HL-60 (cell line): Measurements from ENCODE around the gene EIPR1.

ENCODE experiments used
- DNase-seq, 2 experiments: peaks; one replicate each; pipeline ENCODE4 v3.0.0-alpha.2; 2010 to 2020; ENCODE audit warnings: low read depth in 1 of 2, low spot score in 1 of 2
- H3K27ac ChIP-seq: fragments of 250-450 bp; sonication (Bioruptor Pico); replicated peaks from 2 replicates; pipeline ENCODE4 v1.5.1; 2020; ENCODE audit warnings: mild to moderate bottlenecking, moderate library complexity
- H3K27me3 ChIP-seq: fragments of 250-450 bp; sonication (Bioruptor Pico); 2 replicates; pipeline ENCODE4 v1.5.1; 2021; ENCODE audit warnings: mild to moderate bottlenecking, moderate library complexity; ENCODE audit not compliant: insufficient read depth, poor library complexity, severe bottlenecking
- H3K4me3 ChIP-seq: replicated peaks from 2 replicates; pipeline ENCODE4 v1.5.1; 2011; ENCODE audit warnings: mild to moderate bottlenecking, control low read depth, low read length; ENCODE audit not compliant: insufficient read depth
- GABPA ChIP-seq: IDR thresholded peaks from 2 replicates; pipeline ENCODE4 v1.6.1; 2012; ENCODE audit warnings: low read depth
- POLR2AphosphoS5 ChIP-seq: IDR thresholded peaks from 2 replicates; pipeline ENCODE4 v1.6.1; 2012; ENCODE audit warnings: low read depth
- SPI1 ChIP-seq: IDR thresholded peaks from 2 replicates; pipeline ENCODE4 v1.6.1; 2012; ENCODE audit warnings: low read depth, mild to moderate bottlenecking, borderline replicate concordance
- TF ChIP-seq, protein P1 (sequence below): IDR thresholded peaks from one replicate; pipeline ENCODE4 v1.5.1; 2011; ENCODE audit warnings: low read length, control low read depth, inconsistent platforms; ENCODE audit not compliant: insufficient read depth
- TF ChIP-seq, protein P2 (sequence below): IDR thresholded peaks from 2 replicates; pipeline ENCODE4 v1.6.1; 2012; ENCODE audit warnings: low read depth; ENCODE audit not compliant: insufficient replicate concordance

Gene EIPR1

GRCh38 chr2:3219536-3219935, 158.1 kb downstream of the EIPR1 start:
- no peak for TF ChIP-seq GABPA
- TF ChIP-seq, protein P1, sequence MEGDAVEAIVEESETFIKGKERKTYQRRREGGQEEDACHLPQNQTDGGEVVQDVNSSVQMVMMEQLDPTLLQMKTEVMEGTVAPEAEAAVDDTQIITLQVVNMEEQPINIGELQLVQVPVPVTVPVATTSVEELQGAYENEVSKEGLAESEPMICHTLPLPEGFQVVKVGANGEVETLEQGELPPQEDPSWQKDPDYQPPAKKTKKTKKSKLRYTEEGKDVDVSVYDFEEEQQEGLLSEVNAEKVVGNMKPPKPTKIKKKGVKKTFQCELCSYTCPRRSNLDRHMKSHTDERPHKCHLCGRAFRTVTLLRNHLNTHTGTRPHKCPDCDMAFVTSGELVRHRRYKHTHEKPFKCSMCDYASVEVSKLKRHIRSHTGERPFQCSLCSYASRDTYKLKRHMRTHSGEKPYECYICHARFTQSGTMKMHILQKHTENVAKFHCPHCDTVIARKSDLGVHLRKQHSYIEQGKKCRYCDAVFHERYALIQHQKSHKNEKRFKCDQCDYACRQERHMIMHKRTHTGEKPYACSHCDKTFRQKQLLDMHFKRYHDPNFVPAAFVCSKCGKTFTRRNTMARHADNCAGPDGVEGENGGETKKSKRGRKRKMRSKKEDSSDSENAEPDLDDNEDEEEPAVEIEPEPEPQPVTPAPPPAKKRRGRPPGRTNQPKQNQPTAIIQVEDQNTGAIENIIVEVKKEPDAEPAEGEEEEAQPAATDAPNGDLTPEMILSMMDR = no peak
- TF ChIP-seq, protein P2, sequence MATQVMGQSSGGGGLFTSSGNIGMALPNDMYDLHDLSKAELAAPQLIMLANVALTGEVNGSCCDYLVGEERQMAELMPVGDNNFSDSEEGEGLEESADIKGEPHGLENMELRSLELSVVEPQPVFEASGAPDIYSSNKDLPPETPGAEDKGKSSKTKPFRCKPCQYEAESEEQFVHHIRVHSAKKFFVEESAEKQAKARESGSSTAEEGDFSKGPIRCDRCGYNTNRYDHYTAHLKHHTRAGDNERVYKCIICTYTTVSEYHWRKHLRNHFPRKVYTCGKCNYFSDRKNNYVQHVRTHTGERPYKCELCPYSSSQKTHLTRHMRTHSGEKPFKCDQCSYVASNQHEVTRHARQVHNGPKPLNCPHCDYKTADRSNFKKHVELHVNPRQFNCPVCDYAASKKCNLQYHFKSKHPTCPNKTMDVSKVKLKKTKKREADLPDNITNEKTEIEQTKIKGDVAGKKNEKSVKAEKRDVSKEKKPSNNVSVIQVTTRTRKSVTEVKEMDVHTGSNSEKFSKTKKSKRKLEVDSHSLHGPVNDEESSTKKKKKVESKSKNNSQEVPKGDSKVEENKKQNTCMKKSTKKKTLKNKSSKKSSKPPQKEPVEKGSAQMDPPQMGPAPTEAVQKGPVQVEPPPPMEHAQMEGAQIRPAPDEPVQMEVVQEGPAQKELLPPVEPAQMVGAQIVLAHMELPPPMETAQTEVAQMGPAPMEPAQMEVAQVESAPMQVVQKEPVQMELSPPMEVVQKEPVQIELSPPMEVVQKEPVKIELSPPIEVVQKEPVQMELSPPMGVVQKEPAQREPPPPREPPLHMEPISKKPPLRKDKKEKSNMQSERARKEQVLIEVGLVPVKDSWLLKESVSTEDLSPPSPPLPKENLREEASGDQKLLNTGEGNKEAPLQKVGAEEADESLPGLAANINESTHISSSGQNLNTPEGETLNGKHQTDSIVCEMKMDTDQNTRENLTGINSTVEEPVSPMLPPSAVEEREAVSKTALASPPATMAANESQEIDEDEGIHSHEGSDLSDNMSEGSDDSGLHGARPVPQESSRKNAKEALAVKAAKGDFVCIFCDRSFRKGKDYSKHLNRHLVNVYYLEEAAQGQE = no peak
- TF ChIP-seq SPI1 = no peak
- no peak for TF ChIP-seq POLR2AphosphoS5
- DNase-seq = no peak
- Histone ChIP-seq H3K4me3 (no peak overlapping the region), H3K27me3 (no peaks in the 10 kb centered on the region), H3K27ac (no peak overlapping the region)

DNA sequence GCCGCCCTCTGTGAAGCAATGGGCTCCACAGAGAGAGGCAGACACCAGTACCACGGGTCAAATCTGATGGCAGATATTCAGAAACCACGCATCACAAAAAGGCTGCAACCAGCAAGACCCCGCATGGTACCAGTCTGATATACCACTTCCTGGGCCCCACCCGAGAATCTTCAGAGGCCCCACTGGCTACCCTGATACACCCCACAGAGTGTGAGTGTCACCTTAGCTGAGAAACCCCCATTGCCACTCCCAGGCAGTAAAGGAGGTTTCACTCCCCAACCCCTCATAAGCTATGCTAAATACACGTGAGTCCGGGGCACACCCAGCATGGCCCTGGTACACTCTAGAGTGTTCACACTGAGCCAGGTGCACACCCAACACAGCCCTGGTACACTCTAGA, 160.0 kb downstream of the EIPR1 start:
- no peak for TF ChIP-seq SPI1
- DNase-seq = no peak
- Histone ChIP-seq H3K27me3 (no peaks in the 10 kb centered on the region), H3K4me3 (no peak overlapping the region), H3K27ac (no peak overlapping the region)

GRCh38 chr2:3216841-3217495, 160.7 kb downstream of the EIPR1 start:
- no peak for DNase-seq
- Histone ChIP-seq H3K27ac (no peak overlapping the region), H3K4me3 (no peak overlapping the region), H3K27me3 (no peaks in the 10 kb centered on the region)
- no peak for TF ChIP-seq POLR2AphosphoS5

GRCh38 chr2:3214806-3215404, 162.7 kb downstream of the EIPR1 start:
- Histone ChIP-seq H3K27me3 (no peaks in the 10 kb centered on the region), H3K4me3 (no peak overlapping the region), H3K27ac (no peak overlapping the region)
- TF ChIP-seq POLR2AphosphoS5 = no peak
- TF ChIP-seq SPI1 = no peak
- TF ChIP-seq, protein P1 = no peak
- DNase-seq = no peak

GRCh38 chr2:3214065-3214464, 163.6 kb downstream of the EIPR1 start:
- TF ChIP-seq GABPA (no peak), SPI1 (no peak), POLR2AphosphoS5 (no peak)
- TF ChIP-seq, protein P1 = no peak
- TF ChIP-seq, protein P2 = no peak
- H3K4me3 ChIP-seq = no peak overlapping the region
- no peak overlapping the region for H3K27ac ChIP-seq
- no peaks in the 10 kb centered on the region for H3K27me3 ChIP-seq
- no peak for DNase-seq
